H1 (cell line): ENCODE data around the gene TWNK. TPM values are rescaled to one million over a fixed set of nuclear protein-coding genes. Genes with fewer than 3 reads are reported as not detected.

Experiments used
- ATF3 ChIP-seq: IDR thresholded peaks from 2 replicates; pipeline ENCODE4 v1.6.1; 2011; ENCODE audit warnings: low read depth, mild to moderate bottlenecking, low read length; ENCODE audit not compliant: insufficient read depth
- BRCA1 ChIP-seq: IDR thresholded peaks from 2 replicates; pipeline ENCODE4 v1.6.1; 2012; ENCODE audit warnings: low read depth, low read length, improper control_type of control experiment
- CHD7 ChIP-seq: fragments of 300-600 bp; sonication (generic); IDR thresholded peaks from 2 replicates; pipeline ENCODE4 v1.7.1; 2012; ENCODE audit warnings: low read length, moderate library complexity, mild to moderate bottlenecking, inconsistent platforms; ENCODE audit not compliant: insufficient replicate concordance
- GTF2F1 ChIP-seq: IDR thresholded peaks from 2 replicates; pipeline ENCODE4 v1.6.1; 2012; ENCODE audit warnings: low read depth, low read length, improper control_type of control experiment, borderline replicate concordance
- HDAC6 ChIP-seq: IDR thresholded peaks from one replicate; pipeline ENCODE4 v1.7.1; 2012; ENCODE audit warnings: low read depth, mild to moderate bottlenecking, inconsistent platforms, low read length, moderate library complexity
- JUND ChIP-seq: IDR thresholded peaks from 2 replicates; pipeline ENCODE4 v1.6.1; 2011; ENCODE audit warnings: mild to moderate bottlenecking, improper control_type of control experiment, low read length
- KDM1A ChIP-seq: fragments of 200-600, 300-600 bp; sonication (generic); IDR thresholded peaks from 2 replicates; pipeline ENCODE4 v1.7.1; 2016; ENCODE audit warnings: mild to moderate bottlenecking, low read length, borderline replicate concordance
- MAX ChIP-seq: IDR thresholded peaks from 2 replicates; pipeline ENCODE4 v1.6.1; 2012; ENCODE audit warnings: inconsistent platforms
- RFX5 ChIP-seq: IDR thresholded peaks from 2 replicates; pipeline ENCODE4 v1.6.1; 2011; ENCODE audit warnings: low read depth, low read length, improper control_type of control experiment, borderline replicate concordance
- SIRT6 ChIP-seq: IDR thresholded peaks from one replicate; pipeline ENCODE4 v1.7.1; 2012; ENCODE audit warnings: low read length, inconsistent platforms
- SRF ChIP-seq: IDR thresholded peaks from 2 replicates; pipeline ENCODE4 v1.6.1; 2011; ENCODE audit warnings: mild to moderate bottlenecking, low read depth, low read length, moderate library complexity
- polyA plus RNA-seq, 7 experiments: library from polyadenylated mRNA; depleted of rRNA in 3 of 7; stranded (reverse) in 5 of 7; unstranded in 2 of 7; fragments of >200 nt in 5 of 7; fragments of 200-250 nt in 2 of 7; gene quantifications; 1 replicate in 5 of 7; 2 replicates in 1 of 7; 4 replicates in 1 of 7; pipeline versions ENCODE4 v1.2.1 to v1.2.3, GENCODE V29; 2011 to 2013; ENCODE audit warnings: missing spikeins in 2 of 7, mixed read lengths in 2 of 7
- total RNA-seq: library from RNA; stranded (reverse); fragmentation: NEBNext Ultra II Directional; extraction: Animal tissue kit (Norgen Biotek cat#: 25700); gene quantifications from 2 replicates; pipeline ENCODE4 v1.2.1, GENCODE V29; 2021

Gene TWNK
- total and polyA plus RNA-seq, 2 of the 8 experiments (the other 6 are each of a cell fraction or from before 2014, with no cell fraction given), result 15.4 to 32.5 TPM

GRCh38 chr10:101018118-101018599 lies 30.8 kb downstream of the TWNK start (continued):
- TF ChIP-seq CHD7 (no peak), ATF3 (no peak), HDAC6 (no peak), RFX5 (no peak), MAX (no peak), JUND (no peak), KDM1A (no peak), SIRT6 (no peak), GTF2F1 (no peak), SRF (no peak), BRCA1 (no peak)
